Smooth muscle cell of the coronary artery (primary cell): Measurements from ENCODE around the gene DBF4B. TPM values are rescaled to one million over a fixed set of nuclear protein-coding genes. Genes with fewer than 3 reads are reported as not detected.

Experiments
- total RNA-seq: library from RNA; depleted of rRNA; stranded (reverse); fragments of >200 nt; gene quantifications from 2 replicates; pipeline ENCODE4 v1.2.3, GENCODE V29; 2014; ENCODE audit warnings: low replicate concordance

DBF4B gene, protein sequence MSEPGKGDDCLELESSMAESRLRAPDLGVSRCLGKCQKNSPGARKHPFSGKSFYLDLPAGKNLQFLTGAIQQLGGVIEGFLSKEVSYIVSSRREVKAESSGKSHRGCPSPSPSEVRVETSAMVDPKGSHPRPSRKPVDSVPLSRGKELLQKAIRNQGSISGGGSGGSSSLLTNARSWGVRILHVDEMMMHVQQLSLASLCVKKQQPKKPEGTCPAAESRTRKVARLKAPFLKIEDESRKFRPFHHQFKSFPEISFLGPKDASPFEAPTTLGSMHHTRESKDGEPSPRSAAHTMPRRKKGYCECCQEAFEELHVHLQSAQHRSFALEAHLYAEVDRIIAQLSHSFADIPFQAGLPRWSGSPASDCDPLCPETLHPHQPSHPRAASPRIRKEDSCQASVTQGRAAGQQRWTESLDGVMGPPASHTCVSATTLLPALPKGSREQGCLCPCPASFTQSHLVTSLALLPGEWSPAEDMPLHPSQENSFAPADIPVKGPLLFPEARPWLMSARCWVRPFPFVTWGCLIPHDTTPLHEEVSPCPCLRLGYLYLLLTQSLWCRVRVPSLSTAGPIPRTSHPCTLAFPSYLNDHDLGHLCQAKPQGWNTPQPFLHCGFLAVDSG
- 1.5 and 2.3 TPM in 2 replicates for total RNA-seq

DNA sequence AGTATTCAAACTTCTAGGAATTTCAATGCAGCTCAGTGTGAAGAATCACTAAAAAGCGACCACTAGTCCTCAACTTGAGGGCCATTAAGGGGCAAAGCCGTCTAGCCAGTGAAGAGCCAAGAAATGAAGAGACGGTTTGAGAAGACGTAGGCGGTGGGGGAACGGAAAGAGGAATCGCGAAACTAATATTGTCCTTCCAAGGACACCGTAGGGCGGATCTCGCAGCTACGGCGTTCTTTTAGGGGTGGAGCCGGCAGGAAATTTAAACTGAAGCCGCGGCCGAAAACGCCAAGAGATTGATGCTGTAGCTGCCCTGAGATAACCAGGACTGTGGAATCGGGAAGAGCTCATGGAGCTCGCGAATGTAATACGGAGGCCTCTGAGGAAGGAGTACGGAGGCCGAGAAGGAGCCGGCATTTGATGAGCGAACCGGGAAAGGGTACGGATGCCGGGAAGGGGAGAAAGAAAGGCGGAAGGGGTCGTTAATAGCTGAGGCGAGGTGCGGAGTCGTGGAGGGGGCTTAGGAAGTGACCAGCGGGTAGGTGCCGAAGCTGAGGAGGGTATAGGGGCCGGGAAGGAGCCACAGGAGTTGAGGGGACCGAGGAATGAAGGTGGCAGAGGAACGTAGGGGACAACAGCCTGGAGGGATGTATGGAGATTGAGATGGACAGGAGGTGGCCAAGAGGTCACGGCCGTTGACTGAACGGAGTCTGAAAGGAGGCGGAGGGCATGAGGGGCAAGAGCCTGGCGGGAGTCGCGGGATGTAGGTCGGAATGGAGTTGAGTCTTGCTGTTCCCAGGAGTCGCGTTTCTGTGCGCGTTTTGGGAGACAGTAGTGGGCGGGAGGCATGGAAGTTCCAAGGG, at the start of gene DBF4B:
DBF4B (plus strand) TSS at position 265 of the 863 bp plus-strand sequence; CDS start at position 421, 156 bp downstream.

DNA sequence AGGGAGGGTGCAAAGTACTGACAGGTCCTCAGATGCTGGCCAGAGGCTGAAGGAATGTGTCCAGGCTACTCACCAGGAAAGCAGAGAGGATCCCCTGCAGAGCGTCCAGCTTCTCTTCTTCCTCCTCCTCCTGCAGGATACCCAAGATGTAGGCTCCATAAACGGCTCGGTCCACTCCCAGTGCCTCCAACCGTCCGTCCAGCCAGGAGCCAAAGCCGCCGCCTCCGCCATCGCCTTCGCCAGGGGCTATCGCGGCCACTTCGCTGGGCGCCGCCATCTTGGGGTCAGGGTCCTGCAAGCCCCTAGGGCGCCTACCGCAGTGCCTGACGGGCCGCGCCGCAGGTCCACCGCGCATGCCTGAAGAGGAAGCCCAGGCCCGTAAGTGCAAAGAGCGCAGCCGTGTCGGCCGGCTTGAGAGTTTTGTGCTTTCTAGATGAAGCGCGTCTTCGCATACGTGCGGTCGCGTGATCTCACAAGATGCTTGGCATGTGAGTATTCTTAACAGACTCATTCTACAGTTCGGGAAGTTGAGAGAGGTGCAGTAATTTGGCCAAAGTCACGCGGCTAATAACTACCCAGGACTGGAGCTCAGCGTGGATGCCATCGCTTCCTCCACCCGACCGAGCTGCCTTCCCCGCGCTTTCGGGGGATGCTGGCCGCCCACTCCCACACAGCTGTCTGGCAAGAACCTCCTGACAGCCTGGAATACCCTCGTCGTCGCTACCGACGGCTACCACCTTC, 18.8 kb upstream of the DBF4B start, which contains the start of gene CCDC43:
CCDC43 (minus strand) TSS at position 300 of the 741 bp plus-strand sequence; CDS start at position 277, 23 bp downstream.

DNA sequence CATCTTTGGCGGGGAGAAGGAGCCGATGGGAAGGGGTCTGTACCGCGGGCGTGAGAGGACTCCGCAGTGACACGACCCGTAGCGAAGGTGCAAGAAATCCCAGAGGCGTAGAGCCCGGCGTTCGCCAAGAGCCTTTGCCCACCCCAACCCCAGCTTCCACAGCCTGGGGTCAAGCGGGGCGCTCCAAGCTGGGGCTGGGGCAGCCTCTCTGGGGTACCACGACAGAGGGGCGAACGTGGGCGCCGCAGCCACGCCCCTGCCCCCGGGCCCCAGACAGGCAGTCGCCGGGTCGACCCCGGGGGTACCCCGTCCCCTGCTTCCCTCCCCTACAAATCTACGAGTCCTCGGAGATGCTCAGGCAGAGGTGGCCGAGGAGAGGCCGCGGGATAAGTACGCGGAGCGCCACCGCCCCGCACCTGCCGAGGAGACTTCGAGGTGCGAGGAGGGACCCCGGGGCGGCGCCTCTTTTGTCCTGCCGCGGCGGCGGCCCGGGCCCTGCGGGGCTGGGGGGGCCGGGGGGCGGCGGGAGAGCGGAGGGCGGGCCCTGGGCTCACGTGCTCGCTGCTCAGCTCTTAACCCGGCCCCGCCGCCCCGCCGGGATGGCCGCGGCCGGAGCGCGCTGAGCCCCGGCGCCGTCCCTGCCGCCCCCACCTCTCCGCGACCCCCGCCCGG, 50.1 kb downstream of the DBF4B start, which contains the start of gene ADAM11:
ADAM11 (plus strand) TSS at position 575 of the 672 bp plus-strand sequence. CDS start 212 bp downstream, outside the sequence.

Other genes starting within 250 kb of the DBF4B start
- gene GPATCH8, start 205.3 kb upstream of the DBF4B start, total RNA-seq = 10.4 and 13.5 TPM in 2 replicates
- gene FZD2, start 151.2 kb upstream of the DBF4B start, total RNA-seq = 12.8 and 15.1 TPM in 2 replicates
- 0.08 TPM in 1 of 2 replicates, not detected in the other for gene MEIOC, start 52.2 kb upstream of the DBF4B start, total RNA-seq
- gene CCDC43, start 18.9 kb upstream of the DBF4B start, total RNA-seq = 26.2 and 32.4 TPM in 2 replicates
- gene ADAM11, start 50.3 kb downstream of the DBF4B start, total RNA-seq = 0.23 and 1.4 TPM in 2 replicates
- gene GJC1, start 121.6 kb downstream of the DBF4B start, total RNA-seq = 9.5 and 11.6 TPM in 2 replicates
- gene HIGD1B, start 139.2 kb downstream of the DBF4B start, total RNA-seq = not detected in 2 replicates
- gene EFTUD2, start 190.8 kb downstream of the DBF4B start, total RNA-seq = 113 and 140 TPM in 2 replicates
- 1.1 TPM in 1 of 2 replicates, not detected in the other for gene GFAP, start 206.8 kb downstream of the DBF4B start, total RNA-seq
- 0.68 TPM in 1 of 2 replicates, not detected in the other for gene KIF18B, start 239.1 kb downstream of the DBF4B start, total RNA-seq